WTC11 (cell line): Measurements from ENCODE around the gene PHYHIPL. TPM values are rescaled to one million over a fixed set of nuclear protein-coding genes. Genes with fewer than 3 reads are reported as not detected.

Experiments used
- ATAC-seq: fragments of 200-7000 bp; cut with Tn5 transposase; 2 replicates; pipeline ENCODE4 v1.10.0; 2021; ENCODE audit warnings: mild to moderate bottlenecking, moderate library complexity
- CTCF ChIA-PET: fragments of 300-600 bp; sonication (Branson Sonifier 250); formaldehyde crosslinking; loops from one replicate; lab custom pipeline; 2021; ENCODE audit warnings: antibody characterized with exemption; lab: Charles Lee
- POLR2A ChIA-PET: fragments of 350-600 bp; sonication (Branson Sonifier 250); formaldehyde crosslinking; loops from one replicate; lab custom pipeline; 2021; ENCODE audit warnings: antibody characterized with exemption; lab: Charles Lee
- DNase-seq: peaks from one replicate; pipeline ENCODE4 v3.0.0; 2021; ENCODE audit warnings: low spot score
- H3K27ac Mint-ChIP-seq: 2 replicates; pipeline ENCODE4 v1.8.0; 2021; ENCODE audit warnings: mixed read lengths
- H3K27me3 Mint-ChIP-seq: 2 replicates; pipeline ENCODE4 v1.8.0; 2021; ENCODE audit warnings: low read depth, mild to moderate bottlenecking, moderate library complexity, mixed read lengths
- H3K36me3 Mint-ChIP-seq: 2 replicates; pipeline ENCODE4 v1.8.0; 2021; ENCODE audit warnings: mixed read lengths
- H3K4me1 Mint-ChIP-seq: 2 replicates; pipeline ENCODE4 v1.8.0; 2022; ENCODE audit warnings: mixed read lengths
- H3K4me3 Mint-ChIP-seq: 2 replicates; pipeline ENCODE4 v1.8.0; 2021; ENCODE audit warnings: mild to moderate bottlenecking, moderate library complexity, mixed read lengths
- H3K9me3 Mint-ChIP-seq: 2 replicates; pipeline ENCODE4 v1.8.0; 2021; ENCODE audit warnings: mixed read lengths
- AFF4 ChIP-seq: sonication (generic); formaldehyde crosslinking; IDR thresholded peaks from 2 replicates; pipeline ENCODE4 v1.8.1; 2023; ENCODE audit warnings: mild to moderate bottlenecking, missing genetic modification reagents, borderline replicate concordance
- CREB1 ChIP-seq: sonication (generic); formaldehyde crosslinking; IDR thresholded peaks from 2 replicates; pipeline ENCODE4 v1.8.0; 2023; ENCODE audit warnings: mild to moderate bottlenecking, missing genetic modification reagents
- CREM ChIP-seq: sonication (generic); formaldehyde crosslinking; IDR thresholded peaks from 2 replicates; pipeline ENCODE4 v1.8.1; 2022; ENCODE audit warnings: mild to moderate bottlenecking, missing genetic modification reagents, moderate library complexity
- E2F5 ChIP-seq: sonication (generic); formaldehyde crosslinking; IDR thresholded peaks from 2 replicates; pipeline ENCODE4 v1.8.1; 2022; ENCODE audit warnings: mild to moderate bottlenecking, moderate library complexity, missing genetic modification reagents
- ETV6 ChIP-seq: sonication (generic); formaldehyde crosslinking; IDR thresholded peaks from 2 replicates; pipeline ENCODE4 v1.8.1; 2022; ENCODE audit warnings: mild to moderate bottlenecking, missing genetic modification reagents
- KAT7 ChIP-seq: sonication (generic); formaldehyde crosslinking; IDR thresholded peaks from 2 replicates; pipeline ENCODE4 v1.8.1; 2023; ENCODE audit warnings: missing genetic modification reagents, mild to moderate bottlenecking, borderline replicate concordance
- NR1H2 ChIP-seq: sonication (generic); formaldehyde crosslinking; IDR thresholded peaks from 2 replicates; pipeline ENCODE4 v1.9.0; 2021; ENCODE audit warnings: mild to moderate bottlenecking, moderate library complexity, missing genetic modification reagents
- NR3C1 ChIP-seq: sonication (generic); formaldehyde crosslinking; conservative IDR thresholded peaks from 2 replicates; pipeline ENCODE4 v1.8.1; 2023; ENCODE audit warnings: low read depth, mild to moderate bottlenecking, missing genetic modification reagents
- SMAD4 ChIP-seq: sonication (generic); formaldehyde crosslinking; IDR thresholded peaks from 2 replicates; pipeline ENCODE4 v1.8.0; 2022; ENCODE audit warnings: mild to moderate bottlenecking, missing genetic modification reagents
- SP1 ChIP-seq: sonication (generic); formaldehyde crosslinking; conservative IDR thresholded peaks from 2 replicates; pipeline ENCODE4 v1.8.1; 2022; ENCODE audit warnings: missing genetic modification reagents
- TEAD4 ChIP-seq: sonication (generic); formaldehyde crosslinking; IDR thresholded peaks from 2 replicates; pipeline ENCODE4 v1.8.0; 2022; ENCODE audit warnings: mild to moderate bottlenecking, missing genetic modification reagents
- ZNF121 ChIP-seq: sonication (generic); formaldehyde crosslinking; IDR thresholded peaks from 2 replicates; pipeline ENCODE4 v1.8.0; 2023; ENCODE audit warnings: missing genetic modification reagents
- ZNF138 ChIP-seq: sonication (generic); formaldehyde crosslinking; conservative IDR thresholded peaks from 2 replicates; pipeline ENCODE4 v1.8.1; 2022; ENCODE audit warnings: mild to moderate bottlenecking, moderate library complexity, missing genetic modification reagents
- ZNF396 ChIP-seq: fragments of 250-450 bp; sonication (Bioruptor Pico); IDR thresholded peaks from 2 replicates; pipeline ENCODE4 v1.8.0; 2021; ENCODE audit warnings: mild to moderate bottlenecking, moderate library complexity, borderline replicate concordance
- total RNA-seq: library from RNA; stranded (reverse); gene quantifications from 3 replicates; pipeline ENCODE4 v1.2.3, GENCODE V29; 2021
- TF ChIP-seq, protein P1 (sequence below): sonication (generic); formaldehyde crosslinking; IDR thresholded peaks from 2 replicates; pipeline ENCODE4 v1.8.0; 2022; ENCODE audit warnings: missing genetic modification reagents
- TF ChIP-seq, protein P2 (sequence below): sonication (generic); formaldehyde crosslinking; IDR thresholded peaks from 2 replicates; pipeline ENCODE4 v1.8.1; 2022; ENCODE audit warnings: low read depth, mild to moderate bottlenecking, moderate library complexity, missing genetic modification reagents, borderline replicate concordance
- TF ChIP-seq, protein P3 (sequence below): sonication (generic); formaldehyde crosslinking; IDR thresholded peaks from 2 replicates; pipeline ENCODE4 v1.8.0; 2022; ENCODE audit warnings: mild to moderate bottlenecking, missing genetic modification reagents
- TF ChIP-seq, protein P4 (sequence below): sonication (generic); formaldehyde crosslinking; IDR thresholded peaks from 2 replicates; pipeline ENCODE4 v1.8.1; 2022; ENCODE audit warnings: missing genetic modification reagents, borderline replicate concordance

PHYHIPL gene
- total RNA-seq, 1 experiment from 2014 or later = 0.13 TPM

- Mint-ChIP-seq H3K36me3 (no peaks in the 10 kb centered on the region), H3K27me3 (no peaks in the 10 kb centered on the region), H3K4me3 (no peak overlapping the region), H3K27ac (no peak overlapping the region), H3K4me1 (no peaks in the 10 kb centered on the region), H3K9me3 (no peaks in the 10 kb centered on the region)
- ATAC-seq = no peak
- ChIA-PET CTCF (no interaction called here), POLR2A (no interaction called here)
- no peak for DNase-seq
- TF ChIP-seq SMAD4 (no peak), TEAD4 (CRISPR knock-in tag) (no peak), ETV6 (CRISPR knock-in tag) (no peak), KAT7 (CRISPR knock-in tag) (no peak), AFF4 (no peak), ZNF396 (CRISPR knock-in tag) (no peak)
- TF ChIP-seq, protein P1, sequence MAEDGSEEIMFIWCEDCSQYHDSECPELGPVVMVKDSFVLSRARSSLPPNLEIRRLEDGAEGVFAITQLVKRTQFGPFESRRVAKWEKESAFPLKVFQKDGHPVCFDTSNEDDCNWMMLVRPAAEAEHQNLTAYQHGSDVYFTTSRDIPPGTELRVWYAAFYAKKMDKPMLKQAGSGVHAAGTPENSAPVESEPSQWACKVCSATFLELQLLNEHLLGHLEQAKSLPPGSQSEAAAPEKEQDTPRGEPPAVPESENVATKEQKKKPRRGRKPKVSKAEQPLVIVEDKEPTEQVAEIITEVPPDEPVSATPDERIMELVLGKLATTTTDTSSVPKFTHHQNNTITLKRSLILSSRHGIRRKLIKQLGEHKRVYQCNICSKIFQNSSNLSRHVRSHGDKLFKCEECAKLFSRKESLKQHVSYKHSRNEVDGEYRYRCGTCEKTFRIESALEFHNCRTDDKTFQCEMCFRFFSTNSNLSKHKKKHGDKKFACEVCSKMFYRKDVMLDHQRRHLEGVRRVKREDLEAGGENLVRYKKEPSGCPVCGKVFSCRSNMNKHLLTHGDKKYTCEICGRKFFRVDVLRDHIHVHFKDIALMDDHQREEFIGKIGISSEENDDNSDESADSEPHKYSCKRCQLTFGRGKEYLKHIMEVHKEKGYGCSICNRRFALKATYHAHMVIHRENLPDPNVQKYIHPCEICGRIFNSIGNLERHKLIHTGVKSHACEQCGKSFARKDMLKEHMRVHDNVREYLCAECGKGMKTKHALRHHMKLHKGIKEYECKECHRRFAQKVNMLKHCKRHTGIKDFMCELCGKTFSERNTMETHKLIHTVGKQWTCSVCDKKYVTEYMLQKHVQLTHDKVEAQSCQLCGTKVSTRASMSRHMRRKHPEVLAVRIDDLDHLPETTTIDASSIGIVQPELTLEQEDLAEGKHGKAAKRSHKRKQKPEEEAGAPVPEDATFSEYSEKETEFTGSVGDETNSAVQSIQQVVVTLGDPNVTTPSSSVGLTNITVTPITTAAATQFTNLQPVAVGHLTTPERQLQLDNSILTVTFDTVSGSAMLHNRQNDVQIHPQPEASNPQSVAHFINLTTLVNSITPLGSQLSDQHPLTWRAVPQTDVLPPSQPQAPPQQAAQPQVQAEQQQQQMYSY (CRISPR knock-in tag) = no peak
- TF ChIP-seq, protein P2, sequence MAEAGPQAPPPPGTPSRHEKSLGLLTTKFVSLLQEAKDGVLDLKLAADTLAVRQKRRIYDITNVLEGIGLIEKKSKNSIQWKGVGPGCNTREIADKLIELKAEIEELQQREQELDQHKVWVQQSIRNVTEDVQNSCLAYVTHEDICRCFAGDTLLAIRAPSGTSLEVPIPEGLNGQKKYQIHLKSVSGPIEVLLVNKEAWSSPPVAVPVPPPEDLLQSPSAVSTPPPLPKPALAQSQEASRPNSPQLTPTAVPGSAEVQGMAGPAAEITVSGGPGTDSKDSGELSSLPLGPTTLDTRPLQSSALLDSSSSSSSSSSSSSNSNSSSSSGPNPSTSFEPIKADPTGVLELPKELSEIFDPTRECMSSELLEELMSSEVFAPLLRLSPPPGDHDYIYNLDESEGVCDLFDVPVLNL (CRISPR knock-in tag) = no peak
Observed at GRCh38 chr10:59268460-59268859, 92.0 kb downstream of the PHYHIPL start.

- Mint-ChIP-seq H3K9me3 (no peaks in the 10 kb centered on the region), H3K36me3 (no peaks in the 10 kb centered on the region), H3K27ac (no peak overlapping the region), H3K27me3 (no peaks in the 10 kb centered on the region), H3K4me3 (no peak overlapping the region), H3K4me1 (no peaks in the 10 kb centered on the region)
- CTCF ChIA-PET = no interaction called here
- POLR2A ChIA-PET = no interaction called here
- no peak for ATAC-seq
- no peak for DNase-seq
- TF ChIP-seq, protein P1 (CRISPR knock-in tag) = no peak
- TF ChIP-seq E2F5 (CRISPR knock-in tag) (no peak), NR3C1 (CRISPR knock-in tag) (no peak), CREM (CRISPR knock-in tag) (no peak), ZNF138 (CRISPR knock-in tag) (no peak), CREB1 (CRISPR knock-in tag) (no peak), ZNF121 (no peak), SP1 (CRISPR knock-in tag) (no peak), NR1H2 (CRISPR knock-in tag) (no peak)
- TF ChIP-seq, protein P3, sequence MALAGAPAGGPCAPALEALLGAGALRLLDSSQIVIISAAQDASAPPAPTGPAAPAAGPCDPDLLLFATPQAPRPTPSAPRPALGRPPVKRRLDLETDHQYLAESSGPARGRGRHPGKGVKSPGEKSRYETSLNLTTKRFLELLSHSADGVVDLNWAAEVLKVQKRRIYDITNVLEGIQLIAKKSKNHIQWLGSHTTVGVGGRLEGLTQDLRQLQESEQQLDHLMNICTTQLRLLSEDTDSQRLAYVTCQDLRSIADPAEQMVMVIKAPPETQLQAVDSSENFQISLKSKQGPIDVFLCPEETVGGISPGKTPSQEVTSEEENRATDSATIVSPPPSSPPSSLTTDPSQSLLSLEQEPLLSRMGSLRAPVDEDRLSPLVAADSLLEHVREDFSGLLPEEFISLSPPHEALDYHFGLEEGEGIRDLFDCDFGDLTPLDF (CRISPR knock-in tag) = no peak
- TF ChIP-seq, protein P4, sequence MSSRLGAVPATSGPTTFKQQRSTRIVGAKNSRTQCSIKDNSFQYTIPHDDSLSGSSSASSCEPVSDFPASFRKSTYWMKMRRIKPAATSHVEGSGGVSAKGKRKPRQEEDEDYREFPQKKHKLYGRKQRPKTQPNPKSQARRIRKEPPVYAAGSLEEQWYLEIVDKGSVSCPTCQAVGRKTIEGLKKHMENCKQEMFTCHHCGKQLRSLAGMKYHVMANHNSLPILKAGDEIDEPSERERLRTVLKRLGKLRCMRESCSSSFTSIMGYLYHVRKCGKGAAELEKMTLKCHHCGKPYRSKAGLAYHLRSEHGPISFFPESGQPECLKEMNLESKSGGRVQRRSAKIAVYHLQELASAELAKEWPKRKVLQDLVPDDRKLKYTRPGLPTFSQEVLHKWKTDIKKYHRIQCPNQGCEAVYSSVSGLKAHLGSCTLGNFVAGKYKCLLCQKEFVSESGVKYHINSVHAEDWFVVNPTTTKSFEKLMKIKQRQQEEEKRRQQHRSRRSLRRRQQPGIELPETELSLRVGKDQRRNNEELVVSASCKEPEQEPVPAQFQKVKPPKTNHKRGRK (CRISPR knock-in tag) = no peak
Observed at GRCh38 chr10:59269651-59270050, 93.2 kb downstream of the PHYHIPL start.
